Measurements from ENCODE around the gene DRD4. TPM values are rescaled to one million over a fixed set of nuclear protein-coding genes. Genes with fewer than 3 reads are reported as not detected.

Gene DRD4
- total RNA-seq, 1 donor from 2014 or later, result 0.08 TPM

DNA sequence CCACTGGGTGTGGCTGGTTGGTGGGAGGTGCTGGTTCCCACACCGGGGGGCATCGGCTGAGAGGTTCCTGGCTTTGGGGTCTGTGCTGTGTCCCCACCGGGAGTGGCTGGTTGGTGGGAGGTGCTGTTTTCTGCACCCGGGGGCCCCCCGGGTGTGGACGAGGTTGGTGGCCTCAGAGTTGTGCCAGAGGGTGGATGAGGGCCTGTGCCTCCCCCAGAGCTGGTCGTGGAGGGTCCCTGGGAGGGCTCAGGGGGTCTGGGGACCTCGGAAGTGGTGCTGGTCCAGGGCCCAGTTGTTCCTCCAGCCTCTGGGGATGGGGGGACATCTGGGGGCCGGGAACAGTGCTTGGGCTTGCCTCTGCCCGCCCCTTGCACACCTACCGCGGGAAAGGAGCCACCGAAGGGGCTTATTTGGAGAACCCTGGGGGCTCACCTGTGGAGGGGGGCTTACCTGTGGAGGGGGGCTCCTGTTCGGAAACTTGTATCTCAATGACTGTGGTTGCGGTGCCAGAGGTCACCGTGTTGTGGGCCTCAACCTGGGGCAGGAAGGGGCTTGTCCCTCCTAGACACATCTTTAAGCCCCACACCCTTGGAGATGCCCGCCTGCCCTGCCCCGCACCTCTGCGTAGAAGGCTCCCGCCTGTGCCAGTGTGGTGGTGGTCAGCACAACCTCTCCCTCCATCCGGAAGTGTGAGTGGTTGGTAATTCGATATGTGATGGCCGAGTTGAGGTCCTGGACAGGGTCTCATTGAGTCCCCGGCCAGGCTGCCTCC, 18.0 kb upstream of the DRD4 start:
- H3K27me3 ChIP-seq (ENCODE audit: control insufficient read depth, insufficient read depth, low read length), result peaks cover 15% of the 10 kb centered on the region
- TF ChIP-seq, protein P1, sequence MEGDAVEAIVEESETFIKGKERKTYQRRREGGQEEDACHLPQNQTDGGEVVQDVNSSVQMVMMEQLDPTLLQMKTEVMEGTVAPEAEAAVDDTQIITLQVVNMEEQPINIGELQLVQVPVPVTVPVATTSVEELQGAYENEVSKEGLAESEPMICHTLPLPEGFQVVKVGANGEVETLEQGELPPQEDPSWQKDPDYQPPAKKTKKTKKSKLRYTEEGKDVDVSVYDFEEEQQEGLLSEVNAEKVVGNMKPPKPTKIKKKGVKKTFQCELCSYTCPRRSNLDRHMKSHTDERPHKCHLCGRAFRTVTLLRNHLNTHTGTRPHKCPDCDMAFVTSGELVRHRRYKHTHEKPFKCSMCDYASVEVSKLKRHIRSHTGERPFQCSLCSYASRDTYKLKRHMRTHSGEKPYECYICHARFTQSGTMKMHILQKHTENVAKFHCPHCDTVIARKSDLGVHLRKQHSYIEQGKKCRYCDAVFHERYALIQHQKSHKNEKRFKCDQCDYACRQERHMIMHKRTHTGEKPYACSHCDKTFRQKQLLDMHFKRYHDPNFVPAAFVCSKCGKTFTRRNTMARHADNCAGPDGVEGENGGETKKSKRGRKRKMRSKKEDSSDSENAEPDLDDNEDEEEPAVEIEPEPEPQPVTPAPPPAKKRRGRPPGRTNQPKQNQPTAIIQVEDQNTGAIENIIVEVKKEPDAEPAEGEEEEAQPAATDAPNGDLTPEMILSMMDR (IDR thresholded peaks at IDR 0.05; ENCODE audit: insufficient read depth, low read length, poor library complexity, severe bottlenecking), result no peak

DNA sequence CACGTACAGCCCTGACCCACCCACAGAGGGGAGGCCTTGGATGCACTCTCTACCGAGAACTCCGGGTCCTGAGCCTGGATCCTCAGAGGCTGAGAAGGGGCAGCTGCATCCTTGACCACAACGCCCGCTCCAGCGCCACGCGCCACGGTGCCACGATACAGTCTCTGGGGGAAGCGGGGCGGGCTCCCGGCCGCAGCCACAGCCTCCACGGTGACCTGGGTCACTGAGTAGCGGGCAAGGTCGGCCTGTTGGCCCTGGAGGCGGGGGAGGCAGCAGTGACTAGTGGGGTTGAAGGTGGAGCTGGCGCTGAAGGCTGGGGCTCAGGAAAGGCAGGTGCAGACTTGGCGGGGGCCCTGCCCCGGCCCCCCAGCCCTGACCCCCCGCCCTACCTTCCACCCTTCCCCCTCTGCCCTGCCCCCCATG, 17.4 kb upstream of the DRD4 start:
- no peaks in the 10 kb centered on the region for H3K36me3 ChIP-seq (ENCODE audit: control insufficient read depth, insufficient read depth, low read length)
- DNase-seq (ENCODE audit: low read depth), result no peak
- TF ChIP-seq, protein P1 (IDR thresholded peaks at IDR 0.05; ENCODE audit: insufficient read depth, low read length, poor library complexity, severe bottlenecking), result no peak
- H3K4me3 ChIP-seq (ENCODE audit: low read depth, low read length), result no peak overlapping the region
- H3K27me3 ChIP-seq (ENCODE audit: control insufficient read depth, insufficient read depth, low read length), result peaks cover 21% of the 10 kb centered on the region

More for the DNA sequence above, 18.0 kb upstream of the DRD4 start:
- Histone ChIP-seq H3K36me3 (ENCODE audit: control insufficient read depth, insufficient read depth, low read length) (no peaks in the 10 kb centered on the region), H3K4me3 (ENCODE audit: low read depth, low read length) (no peak overlapping the region)
- DNase-seq (ENCODE audit: low read depth), result no peak

DNA sequence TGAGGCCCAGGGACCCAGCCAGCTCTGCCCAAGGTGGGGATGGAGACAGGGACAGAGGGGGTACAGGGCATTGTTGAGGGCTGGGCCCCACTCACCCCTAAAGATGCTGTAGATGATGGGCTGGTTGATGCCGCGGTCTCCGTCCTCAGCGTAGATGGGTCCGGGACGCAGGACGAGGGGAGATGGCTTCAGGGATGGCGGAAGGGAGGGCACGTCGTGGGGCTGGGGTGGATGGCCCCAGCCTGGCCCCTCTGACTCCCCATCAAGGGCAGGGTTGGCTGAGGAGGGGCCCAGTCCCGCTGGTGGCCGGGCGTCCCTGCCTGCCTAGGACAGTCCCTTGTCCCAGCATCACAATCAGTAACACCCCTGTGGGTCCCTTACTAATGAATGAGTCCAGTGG, 16.9 kb upstream of the DRD4 start:
- TF ChIP-seq, protein P1 (IDR thresholded peaks at IDR 0.05; ENCODE audit: insufficient read depth, low read length, poor library complexity, severe bottlenecking), result no peak
- Histone ChIP-seq H3K36me3 (ENCODE audit: control insufficient read depth, insufficient read depth, low read length) (no peaks in the 10 kb centered on the region), H3K4me3 (ENCODE audit: low read depth, low read length) (no peak overlapping the region), H3K27me3 (ENCODE audit: control insufficient read depth, insufficient read depth, low read length) (peaks cover 27% of the 10 kb centered on the region)
- DNase-seq (ENCODE audit: low read depth), result no peak

DNA sequence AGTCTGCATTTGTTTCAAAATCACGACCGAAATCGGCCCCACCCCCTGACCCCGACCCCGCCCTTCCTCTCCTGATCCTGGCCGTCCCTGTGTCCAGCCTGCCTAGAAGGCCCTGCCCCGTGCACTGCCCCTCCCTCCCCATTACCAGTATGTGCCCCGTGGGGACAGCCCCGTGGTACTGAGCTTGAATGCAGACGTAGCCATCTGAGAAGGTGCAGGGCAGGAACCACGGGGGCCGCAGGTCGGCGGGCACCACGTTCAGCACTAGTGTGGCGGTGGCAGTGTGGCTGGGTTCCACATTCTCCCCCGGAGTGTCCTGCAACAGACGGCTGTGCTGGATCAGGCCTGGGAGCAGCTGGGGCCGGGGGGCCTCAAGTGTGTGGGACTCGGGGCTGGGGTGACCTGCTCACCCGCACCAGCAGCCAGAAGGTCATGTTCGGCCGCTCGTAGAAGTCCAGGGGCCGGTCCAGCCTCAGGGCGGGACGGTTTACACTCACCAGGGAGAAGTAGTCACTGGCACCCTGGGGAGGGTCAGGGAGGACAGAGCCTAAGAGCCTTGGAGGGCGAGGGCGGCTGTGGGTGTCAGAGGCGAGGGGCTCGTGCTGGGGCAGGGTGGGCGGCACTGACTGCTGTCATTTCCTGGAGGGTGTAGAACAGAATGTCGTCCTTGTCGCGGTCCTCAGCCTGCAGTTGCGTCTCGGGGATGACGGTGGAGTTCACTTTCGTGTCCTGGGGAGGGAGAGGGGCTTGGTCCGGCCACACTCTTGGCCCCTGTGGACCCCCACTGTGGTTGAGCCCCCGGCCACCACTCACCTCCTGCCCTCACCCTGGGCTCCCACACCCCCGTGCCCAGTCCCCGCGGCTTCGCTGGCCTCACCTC, 15.9 kb upstream of the DRD4 start:
- H3K36me3 ChIP-seq (ENCODE audit: control insufficient read depth, insufficient read depth, low read length), result no peaks in the 10 kb centered on the region
- TF ChIP-seq, protein P1 (IDR thresholded peaks at IDR 0.05; ENCODE audit: insufficient read depth, low read length, poor library complexity, severe bottlenecking), result no peak
- no peak for DNase-seq (ENCODE audit: low read depth)
- H3K4me3 ChIP-seq (ENCODE audit: low read depth, low read length), result no peak overlapping the region
- H3K27me3 ChIP-seq (ENCODE audit: control insufficient read depth, insufficient read depth, low read length), result peaks cover 36% of the 10 kb centered on the region

DNA sequence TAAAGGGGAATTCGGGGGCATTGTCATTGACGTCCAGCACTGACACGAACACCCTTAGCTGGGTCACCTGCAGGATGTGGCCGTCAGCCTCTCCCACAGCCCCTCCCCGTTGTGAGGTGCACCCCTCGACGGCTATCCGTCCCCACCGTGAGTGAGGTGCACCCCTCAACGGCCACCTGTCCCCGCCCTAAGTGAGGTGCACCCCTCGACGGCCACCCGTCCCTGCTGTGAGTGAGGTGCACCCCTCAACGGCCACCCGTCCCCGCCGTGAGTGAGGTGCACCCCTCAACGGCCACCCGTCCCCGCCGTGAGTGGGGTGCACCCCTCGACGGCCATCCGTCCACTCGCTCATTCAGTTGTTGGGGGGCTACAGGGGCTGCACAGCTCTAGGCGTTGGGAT, 15.2 kb upstream of the DRD4 start:
- Histone ChIP-seq H3K27me3 (ENCODE audit: control insufficient read depth, insufficient read depth, low read length) (peaks cover 42% of the 10 kb centered on the region), H3K36me3 (ENCODE audit: control insufficient read depth, insufficient read depth, low read length) (no peaks in the 10 kb centered on the region), H3K4me3 (ENCODE audit: low read depth, low read length) (no peak overlapping the region)
- no peak for DNase-seq (ENCODE audit: low read depth)
- TF ChIP-seq, protein P1 (IDR thresholded peaks at IDR 0.05; ENCODE audit: insufficient read depth, low read length, poor library complexity, severe bottlenecking), result no peak
